GM12878 (cell line): ENCODE data around the gene KIAA1217. TPM values are rescaled to one million over a fixed set of nuclear protein-coding genes. Genes with fewer than 3 reads are reported as not detected.

Experiments used
- BACH1 ChIP-seq: fragments of 450-650 bp; IDR thresholded peaks from 2 replicates; pipeline ENCODE4 v1.6.1; 2017; ENCODE audit warnings: mild to moderate bottlenecking, borderline replicate concordance
- CBX3 ChIP-seq: fragments of 200-600 bp; sonication (generic); IDR thresholded peaks from 2 replicates; pipeline ENCODE4 v1.6.1; 2016; ENCODE audit warnings: low read depth, borderline replicate concordance
- NRF1 ChIP-seq: conservative IDR thresholded peaks from 2 replicates; pipeline ENCODE4 v1.6.1; 2011; ENCODE audit warnings: mild to moderate bottlenecking, low read depth, low read length, improper control_type of control experiment
- POLR2A ChIP-seq: IDR thresholded peaks from 2 replicates; pipeline ENCODE4 v1.6.1; 2011; ENCODE audit warnings: low read depth, mild to moderate bottlenecking, low read length
- WRNIP1 ChIP-seq: IDR thresholded peaks from 2 replicates; pipeline ENCODE4 v1.6.1; 2011; ENCODE audit warnings: low read depth, low read length, improper control_type of control experiment, borderline replicate concordance
- polyA plus RNA-seq, 11 experiments: library from polyadenylated mRNA; depleted of rRNA in 4 of 11; unstranded in 6 of 11; stranded (reverse) in 5 of 11; fragments of >200 nt; fragmentation: Nextera tagmentation in 4 of 11; fragmentation: Illumina TruSeq in 1 of 11; extraction: Ambion mirVana in 4 of 11; extraction: Trizol in 1 of 11; gene quantifications; 1 replicate in 1 of 11; 2 replicates in 10 of 11; pipeline versions ENCODE4 v1.2.1 to v1.2.3, GENCODE V29; 2011 to 2016; ENCODE audit warnings: inconsistent platforms in 2 of 11, missing spikeins in 2 of 11, low read depth in 1 of 11
- total RNA-seq, 4 experiments: library from RNA; depleted of rRNA in 3 of 4; stranded (reverse); fragments of >200 nt in 3 of 4; fragmentation: Illumina TruSeq in 1 of 4; extraction: Trizol in 1 of 4; gene quantifications; 2 replicates each; pipeline versions ENCODE4 v1.2.1 to v1.2.3, GENCODE V29; 2013 to 2021
- TF ChIP-seq, protein P1 (sequence below): fragments of 450-650 bp; IDR thresholded peaks from 2 replicates; pipeline ENCODE4 v1.6.1; 2017; ENCODE audit warnings: mild to moderate bottlenecking, moderate library complexity
- TF ChIP-seq, protein P2 (sequence below): IDR thresholded peaks from 2 replicates; pipeline ENCODE4 v1.6.1; 2011; ENCODE audit warnings: borderline replicate concordance, low read depth, mild to moderate bottlenecking, moderate library complexity, mixed read lengths, low read length; ENCODE audit not compliant: insufficient read depth; ENCODE audit errors: extremely low read length
- TF ChIP-seq, protein P3 (sequence below): fragments of 450-650 bp; IDR thresholded peaks from 2 replicates; pipeline ENCODE4 v1.6.1; 2017; ENCODE audit warnings: mild to moderate bottlenecking
- TF ChIP-seq, protein P4 (sequence below): fragments of 150-350 bp; IDR thresholded peaks from 2 replicates; pipeline ENCODE4 v1.6.1; 2014; ENCODE audit warnings: mild to moderate bottlenecking, low read depth, low read length

KIAA1217 gene
- total and polyA plus RNA-seq, 10 of the 15 experiments (the other 5 are each of a cell fraction or from before 2014, with no cell fraction given): 0.57 to 3.8 (median 2.1) TPM

GRCh38 chr10:24449769-24450310 lies 240.9 kb downstream of the KIAA1217 start (continued):
- no peak for TF ChIP-seq BACH1
- TF ChIP-seq WRNIP1: no peak
- TF ChIP-seq, protein P1, sequence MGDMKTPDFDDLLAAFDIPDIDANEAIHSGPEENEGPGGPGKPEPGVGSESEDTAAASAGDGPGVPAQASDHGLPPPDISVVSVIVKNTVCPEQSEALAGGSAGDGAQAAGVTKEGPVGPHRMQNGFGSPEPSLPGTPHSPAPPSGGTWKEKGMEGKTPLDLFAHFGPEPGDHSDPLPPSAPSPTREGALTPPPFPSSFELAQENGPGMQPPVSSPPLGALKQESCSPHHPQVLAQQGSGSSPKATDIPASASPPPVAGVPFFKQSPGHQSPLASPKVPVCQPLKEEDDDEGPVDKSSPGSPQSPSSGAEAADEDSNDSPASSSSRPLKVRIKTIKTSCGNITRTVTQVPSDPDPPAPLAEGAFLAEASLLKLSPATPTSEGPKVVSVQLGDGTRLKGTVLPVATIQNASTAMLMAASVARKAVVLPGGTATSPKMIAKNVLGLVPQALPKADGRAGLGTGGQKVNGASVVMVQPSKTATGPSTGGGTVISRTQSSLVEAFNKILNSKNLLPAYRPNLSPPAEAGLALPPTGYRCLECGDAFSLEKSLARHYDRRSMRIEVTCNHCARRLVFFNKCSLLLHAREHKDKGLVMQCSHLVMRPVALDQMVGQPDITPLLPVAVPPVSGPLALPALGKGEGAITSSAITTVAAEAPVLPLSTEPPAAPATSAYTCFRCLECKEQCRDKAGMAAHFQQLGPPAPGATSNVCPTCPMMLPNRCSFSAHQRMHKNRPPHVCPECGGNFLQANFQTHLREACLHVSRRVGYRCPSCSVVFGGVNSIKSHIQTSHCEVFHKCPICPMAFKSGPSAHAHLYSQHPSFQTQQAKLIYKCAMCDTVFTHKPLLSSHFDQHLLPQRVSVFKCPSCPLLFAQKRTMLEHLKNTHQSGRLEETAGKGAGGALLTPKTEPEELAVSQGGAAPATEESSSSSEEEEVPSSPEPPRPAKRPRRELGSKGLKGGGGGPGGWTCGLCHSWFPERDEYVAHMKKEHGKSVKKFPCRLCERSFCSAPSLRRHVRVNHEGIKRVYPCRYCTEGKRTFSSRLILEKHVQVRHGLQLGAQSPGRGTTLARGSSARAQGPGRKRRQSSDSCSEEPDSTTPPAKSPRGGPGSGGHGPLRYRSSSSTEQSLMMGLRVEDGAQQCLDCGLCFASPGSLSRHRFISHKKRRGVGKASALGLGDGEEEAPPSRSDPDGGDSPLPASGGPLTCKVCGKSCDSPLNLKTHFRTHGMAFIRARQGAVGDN: no peak
- no peak for TF ChIP-seq NRF1
- TF ChIP-seq CBX3: no peak
- TF ChIP-seq, protein P2, sequence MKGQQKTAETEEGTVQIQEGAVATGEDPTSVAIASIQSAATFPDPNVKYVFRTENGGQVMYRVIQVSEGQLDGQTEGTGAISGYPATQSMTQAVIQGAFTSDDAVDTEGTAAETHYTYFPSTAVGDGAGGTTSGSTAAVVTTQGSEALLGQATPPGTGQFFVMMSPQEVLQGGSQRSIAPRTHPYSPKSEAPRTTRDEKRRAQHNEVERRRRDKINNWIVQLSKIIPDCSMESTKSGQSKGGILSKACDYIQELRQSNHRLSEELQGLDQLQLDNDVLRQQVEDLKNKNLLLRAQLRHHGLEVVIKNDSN: no peak
- TF ChIP-seq POLR2A: no peak
- TF ChIP-seq, protein P3, sequence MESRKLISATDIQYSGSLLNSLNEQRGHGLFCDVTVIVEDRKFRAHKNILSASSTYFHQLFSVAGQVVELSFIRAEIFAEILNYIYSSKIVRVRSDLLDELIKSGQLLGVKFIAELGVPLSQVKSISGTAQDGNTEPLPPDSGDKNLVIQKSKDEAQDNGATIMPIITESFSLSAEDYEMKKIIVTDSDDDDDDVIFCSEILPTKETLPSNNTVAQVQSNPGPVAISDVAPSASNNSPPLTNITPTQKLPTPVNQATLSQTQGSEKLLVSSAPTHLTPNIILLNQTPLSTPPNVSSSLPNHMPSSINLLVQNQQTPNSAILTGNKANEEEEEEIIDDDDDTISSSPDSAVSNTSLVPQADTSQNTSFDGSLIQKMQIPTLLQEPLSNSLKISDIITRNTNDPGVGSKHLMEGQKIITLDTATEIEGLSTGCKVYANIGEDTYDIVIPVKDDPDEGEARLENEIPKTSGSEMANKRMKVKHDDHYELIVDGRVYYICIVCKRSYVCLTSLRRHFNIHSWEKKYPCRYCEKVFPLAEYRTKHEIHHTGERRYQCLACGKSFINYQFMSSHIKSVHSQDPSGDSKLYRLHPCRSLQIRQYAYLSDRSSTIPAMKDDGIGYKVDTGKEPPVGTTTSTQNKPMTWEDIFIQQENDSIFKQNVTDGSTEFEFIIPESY: no peak
- TF ChIP-seq, protein P4, sequence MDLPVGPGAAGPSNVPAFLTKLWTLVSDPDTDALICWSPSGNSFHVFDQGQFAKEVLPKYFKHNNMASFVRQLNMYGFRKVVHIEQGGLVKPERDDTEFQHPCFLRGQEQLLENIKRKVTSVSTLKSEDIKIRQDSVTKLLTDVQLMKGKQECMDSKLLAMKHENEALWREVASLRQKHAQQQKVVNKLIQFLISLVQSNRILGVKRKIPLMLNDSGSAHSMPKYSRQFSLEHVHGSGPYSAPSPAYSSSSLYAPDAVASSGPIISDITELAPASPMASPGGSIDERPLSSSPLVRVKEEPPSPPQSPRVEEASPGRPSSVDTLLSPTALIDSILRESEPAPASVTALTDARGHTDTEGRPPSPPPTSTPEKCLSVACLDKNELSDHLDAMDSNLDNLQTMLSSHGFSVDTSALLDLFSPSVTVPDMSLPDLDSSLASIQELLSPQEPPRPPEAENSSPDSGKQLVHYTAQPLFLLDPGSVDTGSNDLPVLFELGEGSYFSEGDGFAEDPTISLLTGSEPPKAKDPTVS: no peak
